Spleen (tissue), 7 donors: ENCODE data around the gene HAUS7.

Experiments
- CTCF ChIP-seq, 11 experiments: fragments of 200-600 bp in 7 of 11; fragments of 450-650 bp in 4 of 11; sonication (generic) in 4 of 11; IDR thresholded peaks in 8 of 11; conservative IDR thresholded peaks in 3 of 11; 1 replicate in 7 of 11; 2 replicates in 4 of 11; pipeline versions ENCODE4 v1.4.0 to v1.8.0; 2016 to 2021; ENCODE audit warnings: antibody characterized with exemption in 11 of 11, inconsistent platforms in 4 of 11, mild to moderate bottlenecking in 1 of 11
- POLR2A ChIP-seq, 3 donors: fragments of 450-650 bp; IDR thresholded peaks; one replicate each; pipeline ENCODE4 v1.5.1; 2017; ENCODE audit warnings: antibody characterized with exemption in 3 of 3, mild to moderate bottlenecking in 1 of 3
- POLR2AphosphoS5 ChIP-seq, 3 donors: sonication (generic); formaldehyde crosslinking; IDR thresholded peaks; one replicate each; pipeline ENCODE4 v1.5.1; 2017; ENCODE audit warnings: antibody characterized with exemption in 3 of 3
- donor health status: DM: no; HTN: no; CAD: no; lungs with moderate emphysema.
- donor health status: DM: no; HTN: no; CAD: no.
- donor health status: DM: no; HTN: no; CAD: no.

GRCh38 chrX:153475271-153475670, 4.9 kb upstream of the HAUS7 start:
- TF ChIP-seq CTCF (IDR thresholded peaks at IDR 0.05 in 8 of 11, conservative IDR thresholded peaks at IDR 0.05 in 3 of 11): no peak
- no peak for TF ChIP-seq POLR2A (IDR thresholded peaks at IDR 0.05)
- no peak for TF ChIP-seq POLR2AphosphoS5 (IDR thresholded peaks at IDR 0.05)
